Ectodermal cell (in vitro differentiated cells): Measurements from ENCODE around the gene BCAS1.

Source experiments
- H3K27ac ChIP-seq: 2 replicates; pipeline ENCODE4 v1.7.0; 2013; ENCODE audit warnings: mild to moderate bottlenecking, low read depth, low read length; ENCODE audit not compliant: insufficient read depth, poor library complexity, severe bottlenecking
- H3K27me3 ChIP-seq: 2 replicates; pipeline ENCODE4 v1.7.0; 2013; ENCODE audit warnings: mild to moderate bottlenecking, low read length; ENCODE audit not compliant: insufficient read depth, control insufficient read depth, poor library complexity, severe bottlenecking
- H3K36me3 ChIP-seq: one replicate; pipeline ENCODE4 v1.7.0; 2013; ENCODE audit warnings: low read length; ENCODE audit not compliant: control insufficient read depth, insufficient read depth
- H3K4me1 ChIP-seq: one replicate; pipeline ENCODE4 v1.7.0; 2013; ENCODE audit warnings: low read length; ENCODE audit not compliant: control insufficient read depth, insufficient read depth
- H3K4me3 ChIP-seq: 2 replicates; pipeline ENCODE4 v1.7.0; 2013; ENCODE audit warnings: low read depth, low read length, control low read depth; ENCODE audit not compliant: insufficient read depth
- H3K9me3 ChIP-seq: 2 replicates; pipeline ENCODE4 v1.7.0; 2013; ENCODE audit warnings: mild to moderate bottlenecking, low read length, moderate library complexity; ENCODE audit not compliant: control insufficient read depth
- WGBS, 2 experiments: methylation state at CpG; one replicate each; pipeline ENCODE4 v1.1.7; 2013; ENCODE audit warnings: missing lambda C conversion rate in 2 of 2; 5-methylcytosine and 5-hydroxymethylcytosine counted together

The BCAS1 gene

DNA sequence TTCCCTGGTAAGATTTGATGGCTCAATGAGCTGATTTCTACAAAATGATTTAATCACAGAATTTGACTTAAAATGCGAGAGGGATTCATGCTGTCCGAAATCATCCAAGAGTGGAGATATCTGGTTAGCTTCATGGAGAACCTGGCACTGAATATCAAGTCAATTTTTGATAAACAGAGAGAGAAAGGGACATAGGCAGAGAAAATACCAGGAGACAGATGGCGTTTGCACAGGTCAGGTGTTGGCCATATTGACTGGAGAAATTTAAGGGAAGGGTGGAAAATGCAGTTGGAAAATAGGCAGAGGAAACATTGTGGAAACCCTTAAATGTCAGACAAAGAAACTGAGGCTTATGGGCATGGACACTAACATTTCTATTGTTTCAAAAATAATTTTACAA lies 47.0 kb downstream of the BCAS1 start:
- no peak overlapping the region for H3K4me3 ChIP-seq
- H3K27ac ChIP-seq: no peak overlapping the region
- H3K4me1 ChIP-seq: peaks cover 7% of the 10 kb centered on the region
- WGBS, 2 experiments: 94 to 95% methylated on average over 3 of the region's 3 CpGs
- H3K9me3 ChIP-seq: no peaks in the 10 kb centered on the region
- no peaks in the 10 kb centered on the region for H3K36me3 ChIP-seq
- H3K27me3 ChIP-seq: no peaks in the 10 kb centered on the region

GRCh38 chr20:54021446-54022235 lies 48.8 kb downstream of the BCAS1 start:
- H3K4me3 ChIP-seq: no peak overlapping the region
- no peak overlapping the region for H3K27ac ChIP-seq
- H3K4me1 ChIP-seq: peaks cover 7% of the 10 kb centered on the region
- H3K36me3 ChIP-seq: no peaks in the 10 kb centered on the region
- H3K27me3 ChIP-seq: no peaks in the 10 kb centered on the region
- H3K9me3 ChIP-seq: no peaks in the 10 kb centered on the region
- WGBS, 2 experiments: 87 to 88% methylated on average over 7 of the region's 7 CpGs

- no peak overlapping the region for H3K4me3 ChIP-seq
- no peaks in the 10 kb centered on the region for H3K9me3 ChIP-seq
- 96 to 97% methylated on average over 2 to 3 of the region's 3 CpGs for WGBS, 2 experiments
- no peak overlapping the region for H3K27ac ChIP-seq
- no peaks in the 10 kb centered on the region for H3K36me3 ChIP-seq
- H3K4me1 ChIP-seq: peaks cover 7% of the 10 kb centered on the region
- H3K27me3 ChIP-seq: no peaks in the 10 kb centered on the region
Measured at GRCh38 chr20:54020868-54021267, 49.5 kb downstream of the BCAS1 start.

GRCh38 chr20:54020348-54020747 lies 50.0 kb downstream of the BCAS1 start:
- no peak overlapping the region for H3K4me3 ChIP-seq
- no peaks in the 10 kb centered on the region for H3K27me3 ChIP-seq
- no peaks in the 10 kb centered on the region for H3K36me3 ChIP-seq
- WGBS, 2 experiments: 93 to 98% methylated on average over 4 to 7 of the region's 7 CpGs
- H3K4me1 ChIP-seq: peaks cover 6% of the 10 kb centered on the region
- H3K27ac ChIP-seq: no peak overlapping the region
- H3K9me3 ChIP-seq: no peaks in the 10 kb centered on the region

GRCh38 chr20:54019585-54019984 lies 50.8 kb downstream of the BCAS1 start:
- H3K9me3 ChIP-seq: no peaks in the 10 kb centered on the region
- no peaks in the 10 kb centered on the region for H3K36me3 ChIP-seq
- no peaks in the 10 kb centered on the region for H3K4me1 ChIP-seq
- H3K4me3 ChIP-seq: no peak overlapping the region
- H3K27ac ChIP-seq: no peak overlapping the region
- WGBS, 2 experiments: 83 to 90% methylated on average over 6 of the region's 6 CpGs
- H3K27me3 ChIP-seq: no peaks in the 10 kb centered on the region

- Histone ChIP-seq H3K4me3 (no peak overlapping the region), H3K36me3 (no peaks in the 10 kb centered on the region), H3K4me1 (no peaks in the 10 kb centered on the region), H3K9me3 (no peaks in the 10 kb centered on the region), H3K27ac (no peak overlapping the region), H3K27me3 (no peaks in the 10 kb centered on the region)
- WGBS, 2 experiments: 92 to 96% methylated on average over 4 of the region's 4 CpGs
Measured at GRCh38 chr20:54019127-54019526, 51.3 kb downstream of the BCAS1 start.

- Histone ChIP-seq H3K36me3 (no peaks in the 10 kb centered on the region), H3K4me3 (no peak overlapping the region), H3K27me3 (no peaks in the 10 kb centered on the region), H3K9me3 (no peaks in the 10 kb centered on the region), H3K4me1 (no peaks in the 10 kb centered on the region), H3K27ac (no peak overlapping the region)
- 90 to 91% methylated on average over 4 of the region's 4 CpGs for WGBS, 2 experiments
Measured at GRCh38 chr20:54017846-54018245, 52.5 kb downstream of the BCAS1 start.

GRCh38 chr20:54015496-54015895 lies 54.9 kb downstream of the BCAS1 start:
- no peaks in the 10 kb centered on the region for H3K4me1 ChIP-seq
- no peaks in the 10 kb centered on the region for H3K9me3 ChIP-seq
- H3K4me3 ChIP-seq: no peak overlapping the region
- H3K36me3 ChIP-seq: no peaks in the 10 kb centered on the region
- no peak overlapping the region for H3K27ac ChIP-seq
- 100% methylated on average over 1 of the region's 1 CpG; no CpG with 5 or more reads in 1 of the 2 experiments for WGBS, 2 experiments
- H3K27me3 ChIP-seq: no peaks in the 10 kb centered on the region

GRCh38 chr20:54014293-54014926 lies 56.0 kb downstream of the BCAS1 start:
- Histone ChIP-seq H3K27ac (no peak overlapping the region), H3K9me3 (no peaks in the 10 kb centered on the region), H3K27me3 (no peaks in the 10 kb centered on the region), H3K36me3 (no peaks in the 10 kb centered on the region), H3K4me3 (no peak overlapping the region), H3K4me1 (no peaks in the 10 kb centered on the region)
- 92 to 93% methylated on average over 7 of the region's 7 CpGs for WGBS, 2 experiments

DNA sequence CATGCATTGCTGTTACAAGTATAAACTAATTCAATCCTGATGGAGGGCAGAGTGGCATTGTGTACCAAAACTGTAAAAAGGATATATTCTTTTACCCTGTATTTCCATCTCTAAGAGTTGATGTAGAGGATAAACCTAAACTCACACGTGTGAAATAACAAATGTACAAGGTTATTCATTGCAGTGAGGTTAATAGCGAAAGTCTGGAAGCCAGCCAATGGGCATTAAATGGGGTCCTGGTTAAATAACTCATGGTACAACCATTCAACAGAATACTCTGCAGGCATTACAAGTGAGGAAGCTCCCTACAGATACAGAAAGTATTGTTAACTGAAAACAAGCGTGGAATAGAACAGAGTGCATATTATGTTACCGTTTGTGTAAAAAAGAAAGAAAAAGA lies 56.9 kb downstream of the BCAS1 start:
- Histone ChIP-seq H3K27ac (no peak overlapping the region), H3K36me3 (no peaks in the 10 kb centered on the region), H3K4me3 (no peak overlapping the region), H3K9me3 (no peaks in the 10 kb centered on the region), H3K27me3 (no peaks in the 10 kb centered on the region), H3K4me1 (no peaks in the 10 kb centered on the region)
- 87 to 90% methylated on average over 2 to 3 of the region's 4 CpGs for WGBS, 2 experiments
